GM21447 (cell line): ENCODE data around the gene AGO4.

Source experiments
- ATAC-seq: cut with Tn5 transposase; IDR thresholded peaks from one replicate; pipeline ENCODE4 v1.9.1; 2021; ENCODE audit not compliant: unreplicated experiment

Gene AGO4

GRCh38 chr1:35894183-35894582 lies 86.4 kb downstream of the AGO4 start:
- peak; percentile 85 for ATAC-seq

- no peak for ATAC-seq
Observed at GRCh38 chr1:35894656-35895055, 86.8 kb downstream of the AGO4 start.

GRCh38 chr1:35899941-35900340 lies 92.1 kb downstream of the AGO4 start:
- ATAC-seq = no peak

DNA sequence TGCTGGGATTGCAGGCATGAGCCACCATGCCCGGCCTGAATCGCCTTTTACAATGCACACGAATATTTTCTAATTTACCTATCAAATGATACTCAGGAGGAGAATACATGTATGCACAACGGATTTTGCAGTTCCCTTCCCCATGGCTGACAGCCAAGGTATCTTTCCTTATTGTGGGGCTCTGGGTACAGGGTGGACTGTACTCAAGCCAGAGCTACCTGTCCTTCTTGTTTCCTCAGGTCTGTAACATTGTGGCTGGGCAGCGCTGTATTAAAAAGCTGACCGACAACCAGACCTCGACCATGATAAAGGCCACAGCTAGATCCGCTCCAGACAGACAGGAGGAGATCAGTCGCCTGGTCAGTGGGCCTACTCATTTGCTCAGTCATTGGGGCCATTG lies 93.4 kb downstream of the AGO4 start:
- no peak for ATAC-seq

DNA sequence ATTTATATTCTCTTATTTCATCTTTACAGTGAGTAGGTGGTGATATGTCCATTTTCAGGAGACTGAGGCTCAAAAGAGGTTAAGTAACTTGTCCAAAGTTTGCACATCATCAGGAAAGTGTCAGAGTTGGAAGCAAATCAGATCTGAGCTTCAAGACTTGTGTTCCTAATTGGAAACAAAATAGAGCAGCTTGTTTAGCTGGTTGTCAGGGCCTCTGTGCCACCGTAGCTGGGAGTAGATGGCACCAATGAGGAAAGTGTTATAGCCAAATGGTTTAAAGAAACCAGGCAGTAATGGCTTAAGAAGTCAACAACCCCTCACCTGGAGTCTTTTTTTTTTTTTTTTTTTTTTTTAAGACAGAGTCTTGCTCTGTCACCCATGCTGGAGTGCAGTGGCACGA lies 94.9 kb downstream of the AGO4 start:
- ATAC-seq = no peak
